ENCODE measurements around the gene NHLRC4.

Gene NHLRC4

DNA sequence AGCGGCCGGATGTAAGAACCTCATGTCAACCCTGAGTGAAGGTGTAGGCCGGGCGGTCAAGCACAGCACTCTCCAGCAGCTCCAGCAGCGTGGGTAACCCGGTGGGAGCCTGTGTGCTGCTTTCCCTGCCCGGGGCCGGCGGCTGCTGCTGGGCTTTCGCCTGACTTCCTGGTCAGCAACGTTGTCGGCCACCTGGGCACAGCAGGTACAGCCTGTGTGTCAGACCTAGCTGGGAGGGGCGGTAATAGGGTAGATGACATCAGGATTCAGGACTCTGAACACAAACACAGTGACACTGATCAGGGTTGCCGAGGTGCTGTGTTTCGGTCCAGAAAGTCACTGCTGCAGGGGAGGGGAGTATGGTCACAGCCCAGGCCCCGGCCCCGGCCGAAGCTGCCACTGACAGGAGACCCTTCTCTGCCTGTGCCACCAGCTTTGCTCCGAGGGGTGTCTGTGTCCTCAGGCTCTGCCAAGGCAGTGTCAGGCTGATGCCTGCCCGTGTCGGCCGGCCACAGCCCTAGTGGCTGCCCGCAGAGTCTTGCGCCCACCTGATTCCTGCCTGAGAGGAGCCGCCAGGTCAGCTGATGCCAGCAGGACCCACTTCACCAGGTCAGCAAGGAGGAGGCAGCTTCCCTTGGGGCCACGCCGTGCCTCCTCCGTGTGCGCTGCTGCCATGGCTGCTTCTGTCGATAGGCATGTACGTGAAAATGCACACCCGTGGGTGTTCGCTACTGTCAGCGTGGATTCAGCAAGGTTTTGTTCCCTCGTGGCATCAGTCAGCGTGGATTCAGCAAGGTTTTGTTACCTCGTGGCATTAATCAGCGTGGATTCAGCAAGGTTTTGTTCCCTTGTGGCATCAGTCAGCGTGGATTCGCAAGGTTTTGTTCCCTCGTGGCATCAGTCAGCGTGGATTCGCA is 32.3 kb downstream of the NHLRC4 start:
- DNase-seq (ENCODE audit: low spot score) = no peak

DNA sequence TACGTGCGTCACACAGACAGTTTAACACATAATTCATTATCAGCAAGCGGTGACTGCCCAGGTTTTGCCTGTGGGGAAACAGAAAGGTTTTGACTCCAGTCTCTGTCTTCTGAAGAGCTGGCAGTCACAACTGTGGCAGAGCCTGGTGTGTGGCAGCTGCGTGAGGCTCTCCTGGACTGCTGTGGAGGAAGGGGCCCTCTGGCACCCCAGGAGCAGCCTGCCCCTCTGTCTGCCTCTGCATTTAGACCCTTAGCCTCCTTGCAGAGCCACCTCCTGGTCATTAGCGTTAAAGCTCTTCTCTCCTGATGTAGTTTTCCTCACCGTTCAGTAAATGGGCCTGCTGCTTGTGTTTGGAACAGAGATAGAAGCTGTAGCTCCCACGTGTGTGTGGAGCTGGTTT is 34.0 kb downstream of the NHLRC4 start:
- DNase-seq (ENCODE audit: low spot score) = peak; percentile 39

GRCh38 chr16:603933-604332 is 37.1 kb downstream of the NHLRC4 start:
- no peak for DNase-seq (ENCODE audit: low spot score)

DNA sequence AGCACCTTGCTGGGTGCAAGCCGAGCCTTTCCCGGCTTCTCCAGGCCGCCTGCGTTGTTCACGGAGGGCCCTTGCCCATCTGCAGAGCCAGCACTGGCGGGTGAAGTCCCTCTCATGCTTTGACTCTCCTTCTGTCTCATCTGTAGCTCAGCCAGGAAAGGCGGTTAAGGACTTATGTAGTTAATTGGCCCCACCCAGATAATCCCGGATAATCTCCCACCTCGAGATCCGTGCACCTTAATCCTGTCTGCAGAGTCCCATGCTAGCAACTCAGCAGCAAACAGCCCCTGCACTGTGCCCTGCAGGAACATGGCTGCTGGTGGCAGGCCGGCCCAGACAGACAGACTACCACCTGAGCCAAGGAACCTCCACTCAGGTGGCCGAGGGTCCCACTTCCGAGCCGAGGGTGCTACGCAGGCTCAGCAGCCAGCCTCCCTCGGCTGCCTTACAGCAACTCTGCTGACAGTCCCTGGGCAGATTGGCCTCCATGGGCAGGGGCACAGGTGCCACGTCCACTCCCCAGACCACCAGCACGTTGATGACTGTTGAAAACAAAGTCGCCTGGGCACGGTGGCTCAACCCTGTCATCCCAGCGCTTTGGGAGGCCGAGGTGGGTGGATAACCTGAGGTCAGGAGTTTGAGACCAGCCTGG is 40.0 kb downstream of the NHLRC4 start:
- no peak for DNase-seq (ENCODE audit: low spot score)

- no peak for DNase-seq (ENCODE audit: low spot score)
These were observed 41.2 kb downstream of the NHLRC4 start for GRCh38 chr16:608019-608418.

DNA sequence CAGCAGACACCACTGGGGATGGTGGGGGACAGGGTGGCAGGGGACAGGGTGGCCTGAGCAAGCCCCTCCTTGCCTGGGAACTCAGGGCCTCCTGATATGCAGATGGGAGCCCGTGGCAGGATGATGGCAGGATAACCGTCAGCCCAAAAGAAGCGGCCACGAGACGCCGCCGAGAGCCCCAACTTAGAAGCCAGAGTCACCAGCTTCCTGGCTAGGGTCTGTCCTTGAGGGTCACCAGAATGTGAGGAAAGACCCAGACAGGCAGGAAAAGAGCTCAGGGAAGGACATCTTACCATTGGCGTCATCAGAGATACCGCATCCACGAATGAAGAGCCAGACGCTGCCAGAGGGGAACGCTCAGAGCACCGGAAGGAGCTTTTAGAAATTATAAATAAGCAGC is 42.5 kb downstream of the NHLRC4 start:
- no peak for DNase-seq (ENCODE audit: low spot score)

- DNase-seq (ENCODE audit: low spot score) = no peak
These were observed 43.2 kb downstream of the NHLRC4 start for GRCh38 chr16:609984-610383.

GRCh38 chr16:610513-611381 is 43.9 kb downstream of the NHLRC4 start:
- peak; percentile 59 for DNase-seq (ENCODE audit: low spot score)

DNA sequence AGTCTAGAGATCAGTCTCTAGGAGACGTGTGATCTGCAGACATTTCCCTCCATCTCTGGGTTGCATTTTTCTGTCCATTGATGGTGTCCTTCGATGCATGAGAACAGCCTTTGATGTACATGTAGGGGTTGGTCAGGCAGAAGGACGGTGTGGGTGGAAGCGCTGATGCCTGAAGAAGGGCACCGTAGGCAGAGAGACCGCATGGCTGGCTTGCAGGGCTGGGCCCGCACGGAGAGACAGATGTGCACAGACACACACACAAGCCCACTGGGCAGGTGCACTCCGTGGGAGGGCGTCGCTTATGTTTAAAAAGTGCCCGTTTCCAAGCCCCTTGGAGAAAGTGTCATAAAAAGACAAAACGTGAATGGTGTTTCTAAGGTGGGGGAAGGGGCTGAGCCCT is 48.3 kb downstream of the NHLRC4 start:
- DNase-seq (ENCODE audit: low spot score) = no peak

GRCh38 chr16:616733-617586 is 50.2 kb downstream of the NHLRC4 start:
- DNase-seq (ENCODE audit: low spot score) = no peak

GRCh38 chr16:617855-618254 is 51.0 kb downstream of the NHLRC4 start:
- no peak for DNase-seq (ENCODE audit: low spot score)
